K562 (cell line): ENCODE results near the gene ATOSA. TPM values are rescaled to one million over a fixed set of nuclear protein-coding genes. Genes with fewer than 3 reads are reported as not detected.

Experiments
- ATAC-seq: fragments of 200-7000 bp; cut with Tn5 transposase; 3 replicates; pipeline ENCODE4 v1.9.1; 2020; ENCODE audit warnings: moderate library complexity
- BruUV-seq: library from RNA; stranded (reverse); fragments of 400-500 nt; replicated peaks from 2 replicates; lab custom pipeline; 2021; lab: Mats Ljungman, UMichigan
- CTCF ChIA-PET: fragments of 300-600 bp; formaldehyde crosslinking; extraction: SDS; loops from one replicate; lab custom pipeline; 2021; ENCODE audit warnings: low intra/inter-chr PET ratio; lab: Yijun Ruan, JAX
- POLR2A ChIA-PET: fragments of 300-600, 350-650 bp; sonication (Branson Sonifier 250); formaldehyde crosslinking; extraction: SDS; loops from one replicate; lab custom pipeline; 2021; ENCODE audit warnings: antibody characterized with exemption, inconsistent platforms; lab: Yijun Ruan, JAX
- DNase-seq, 4 experiments: peaks; one replicate each; pipeline versions ENCODE4 v3.0.0 to v3.0.0-alpha.2; 2011 to 2018; ENCODE audit warnings: low spot score in 3 of 4, mixed read lengths in 3 of 4; ENCODE audit errors: extremely low read depth in 1 of 4
- FAIRE-seq: peaks from 2 replicates; lab custom pipeline; 2011; peaks lifted over from hg19 to GRCh38; lab: Jason Lieb, UNC
- H2AFZ ChIP-seq: 2 replicates; pipeline ENCODE4 v1.6.0; 2011; ENCODE audit warnings: low read depth, low read length, control low read depth, inconsistent platforms
- H3K27ac ChIP-seq: fragments of 200-600 bp; 3 replicates; pipeline ENCODE4 v1.8.0; 2011; ENCODE audit warnings: low read depth, mild to moderate bottlenecking, control low read depth, inconsistent platforms, low read length, moderate library complexity, mixed read lengths; ENCODE audit errors: extremely low read depth
- H3K27me3 ChIP-seq, 2 experiments: fragments of 300-600 bp in 1 of 2; 2 replicates in 1 of 2; 3 replicates in 1 of 2; pipeline versions ENCODE4 v1.6.0 to v1.8.0; 2011; ENCODE audit warnings: inconsistent platforms in 2 of 2, low read length in 2 of 2, mild to moderate bottlenecking in 1 of 2, mixed read lengths in 1 of 2, moderate library complexity in 1 of 2; ENCODE audit not compliant: control insufficient read depth in 2 of 2, insufficient read depth in 2 of 2
- H3K36me3 ChIP-seq: fragments of 300-600 bp; 3 replicates; pipeline ENCODE4 v1.8.0; 2011; ENCODE audit warnings: mild to moderate bottlenecking, low read length, inconsistent platforms; ENCODE audit not compliant: control insufficient read depth, insufficient read depth
- H3K4me1 ChIP-seq, 2 experiments: fragments of 200-600 bp in 1 of 2; replicated peaks in 1 of 2; 2 replicates in 1 of 2; 3 replicates in 1 of 2; pipeline versions ENCODE4 v1.5.1 to v1.8.0; 2011; ENCODE audit warnings: inconsistent platforms in 2 of 2, low read length in 2 of 2, mild to moderate bottlenecking in 1 of 2, mixed read lengths in 1 of 2, moderate library complexity in 1 of 2; ENCODE audit not compliant: control insufficient read depth in 2 of 2, insufficient read depth in 2 of 2
- H3K4me2 ChIP-seq: 2 replicates; pipeline ENCODE4 v1.6.1; 2011; ENCODE audit warnings: low read length, control low read depth, inconsistent platforms, mixed read lengths; ENCODE audit not compliant: insufficient read depth
- H3K4me3 ChIP-seq: fragments of 200-600 bp; sonication (generic), shearing (Covaris generic); 2 replicates; pipeline ENCODE4 v1.5.1; 2016; ENCODE audit warnings: control low read depth, inconsistent platforms
- H3K79me2 ChIP-seq: fragments of 200-600 bp; 3 replicates; pipeline ENCODE4 v1.8.0; 2011; ENCODE audit warnings: low read length, inconsistent platforms; ENCODE audit not compliant: control insufficient read depth, insufficient read depth
- H3K9ac ChIP-seq, 2 experiments: 2 replicates each; pipeline versions ENCODE4 v1.6.0 to v1.6.1; 2011; ENCODE audit warnings: low read depth in 2 of 2, low read length in 2 of 2, control low read depth in 1 of 2, inconsistent platforms in 1 of 2, mild to moderate bottlenecking in 1 of 2, mixed read lengths in 1 of 2; ENCODE audit not compliant: insufficient read depth in 1 of 2
- H3K9me1 ChIP-seq: one replicate; pipeline ENCODE4 v1.6.0; 2011; ENCODE audit warnings: inconsistent platforms, mild to moderate bottlenecking, low read length, moderate library complexity; ENCODE audit not compliant: control insufficient read depth, insufficient read depth
- H3K9me3 ChIP-seq: replicated peaks from 2 replicates; pipeline ENCODE4 v1.5.1; 2011; ENCODE audit warnings: low read depth, low read length, inconsistent platforms; ENCODE audit not compliant: control insufficient read depth, insufficient read depth
- H4K20me1 ChIP-seq: replicated peaks from 2 replicates; pipeline ENCODE4 v1.6.1; 2011; ENCODE audit warnings: low read length, inconsistent platforms, mixed read lengths; ENCODE audit not compliant: control insufficient read depth, insufficient read depth
- FOXK1 ChIP-seq: sonication (generic); formaldehyde crosslinking; IDR thresholded peaks from 2 replicates; pipeline ENCODE4 v1.8.0; 2022; ENCODE audit warnings: missing genetic modification reagents, mild to moderate bottlenecking, borderline replicate concordance
- L3MBTL2 ChIP-seq: fragments of 450-650 bp; IDR thresholded peaks from 2 replicates; pipeline ENCODE4 v1.6.1; 2016; ENCODE audit warnings: mild to moderate bottlenecking, moderate library complexity
- MTA1 ChIP-seq: fragments of 450-650 bp; IDR thresholded peaks from 2 replicates; pipeline ENCODE4 v1.6.1; 2017; ENCODE audit warnings: borderline replicate concordance
- NFIX ChIP-seq: fragments of 250-450 bp; sonication (Bioruptor Pico); IDR thresholded peaks from 2 replicates; pipeline ENCODE4 v1.4.0; 2020; ENCODE audit warnings: low read depth, mild to moderate bottlenecking, moderate library complexity
- RBM34 ChIP-seq: fragments of 200-400 bp; formaldehyde crosslinking; IDR thresholded peaks from 2 replicates; pipeline ENCODE4 v1.6.1; 2018; ENCODE audit warnings: low read length, borderline replicate concordance; ENCODE audit not compliant: insufficient read depth
- TSC22D4 ChIP-seq: fragments of 450-650 bp; IDR thresholded peaks from 2 replicates; pipeline ENCODE4 v1.6.1; 2016; ENCODE audit warnings: missing genetic modification characterization, missing biosample characterization, control low read depth
- ZNF197 ChIP-seq: fragments of 200-800 bp; sonication (Bioruptor generic); IDR thresholded peaks from 2 replicates; pipeline ENCODE4 v1.6.1; 2016; ENCODE audit warnings: low read depth, missing genetic modification characterization, missing compliant biosample characterization
- ZNF764 ChIP-seq: fragments of 250-450 bp; sonication (Bioruptor Pico); IDR thresholded peaks from 2 replicates; pipeline ENCODE4 v1.4.0; 2020; ENCODE audit warnings: low read depth, mild to moderate bottlenecking, moderate library complexity
- WGBS: fragments of 100-300 bp; shearing (Covaris generic); methylation state at CpG from one replicate; pipeline ENCODE4 v1.1.6; 2016; ENCODE audit warnings: low coverage, mixed read lengths; ENCODE audit not compliant: insufficient coverage; ENCODE audit errors: missing lambda C conversion rate; 5-methylcytosine and 5-hydroxymethylcytosine counted together
- in situ Hi-C: fragments of 300-500 bp; cut with MboI; formaldehyde crosslinking; loops from 4 replicates; pipeline ENCODE4 v1.15.0; 2018; ENCODE audit warnings: inconsistent platforms, mixed read lengths
- intact Hi-C: fragments of 100-400 bp; cut with micrococcal nuclease; formaldehyde crosslinking; loops from 2 replicates; pipeline ENCODE4 v1.14.2; 2022
- polyA plus RNA-seq, 8 experiments: library from polyadenylated mRNA; depleted of rRNA in 4 of 8; stranded (reverse) in 5 of 8; unstranded in 3 of 8; fragments of >200 nt; fragmentation: Nextera tagmentation in 2 of 8; fragmentation: Illumina TruSeq in 1 of 8; extraction: Ambion mirVana in 2 of 8; extraction: Trizol in 1 of 8; gene quantifications; 2 replicates each; pipeline versions ENCODE4 v1.2.1 to v1.2.3, GENCODE V29; 2011 to 2014; ENCODE audit warnings: inconsistent platforms in 1 of 8, missing spikeins in 1 of 8
- total RNA-seq, 7 experiments: library from RNA; depleted of rRNA in 6 of 7; stranded (reverse); fragments of >200 nt in 6 of 7; fragmentation: Illumina TruSeq in 2 of 7; extraction: Trizol in 2 of 7; gene quantifications; 2 replicates each; pipeline versions ENCODE4 v1.2.1 to v1.2.3, GENCODE V29; 2011 to 2021; ENCODE audit warnings: low replicate concordance in 1 of 7
- TF ChIP-seq, protein P1 (sequence below): IDR thresholded peaks from 2 replicates; pipeline ENCODE4 v1.6.1; 2016; ENCODE audit warnings: missing genetic modification characterization, missing compliant biosample characterization
- TF ChIP-seq, protein P2 (sequence below): IDR thresholded peaks from 2 replicates; pipeline ENCODE4 v1.6.1; 2011; ENCODE audit warnings: borderline replicate concordance, low read depth, mild to moderate bottlenecking, moderate library complexity, low read length; ENCODE audit not compliant: insufficient read depth, poor library complexity, severe bottlenecking

ATOSA gene
- total and polyA plus RNA-seq, 9 of the 15 experiments (the other 6 are each of a cell fraction or from before 2014, with no cell fraction given): 2.0 to 6.1 (median 3.9) TPM

DNA sequence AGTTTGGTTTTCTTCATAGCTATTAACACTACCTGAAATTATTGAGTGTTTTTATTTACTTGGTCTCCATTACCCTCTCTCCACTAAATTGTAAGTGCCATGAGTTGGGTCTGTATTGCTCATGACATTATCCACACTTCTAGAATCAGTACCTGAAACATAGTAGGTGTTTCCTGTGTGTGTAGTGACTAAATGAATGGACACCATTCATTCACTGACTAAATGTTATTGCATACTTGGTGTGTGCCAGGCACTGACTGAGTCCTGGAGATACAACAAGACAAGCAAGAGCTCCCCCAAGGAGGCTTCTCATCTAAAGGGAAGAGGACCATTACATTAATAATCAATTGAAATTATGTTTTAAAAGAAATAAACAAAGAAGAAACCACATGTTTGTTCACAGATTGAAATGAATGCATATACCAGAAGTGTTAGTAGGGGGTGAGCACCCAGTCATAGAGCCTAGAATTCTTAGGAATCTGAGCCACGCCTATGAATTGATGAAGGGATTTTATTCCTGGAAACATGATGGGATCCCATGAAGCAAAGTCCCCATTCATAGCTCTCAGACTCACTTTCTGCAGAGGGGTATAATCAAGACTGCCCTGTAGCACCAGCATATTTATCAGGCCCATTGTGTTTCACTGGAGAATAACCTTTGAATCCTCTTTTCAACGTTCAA is 31.7 kb upstream of the ATOSA start:
- Histone ChIP-seq H3K9ac (no peak overlapping the region), H2AFZ (no peak overlapping the region)

More for the DNA sequence above, 31.7 kb upstream of the ATOSA start:
- ChIA-PET POLR2A (no interaction called here), CTCF (no interaction called here)
- in situ Hi-C loops (no loop called here), intact Hi-C loops (loop anchor here (10.0 kb wide), 1 partner anchor 56 kb away; no protein-coding TSS in a partner anchor)
- H3K27ac ChIP-seq: no peak overlapping the region
- no peaks in the 10 kb centered on the region for H3K9me1 ChIP-seq
- no peak overlapping the region for H3K4me3 ChIP-seq
- TF ChIP-seq L3MBTL2 (no peak), ZNF764 (no peak), NFIX (CRISPR knock-in tag) (no peak), TSC22D4 (tag) (no peak), FOXK1 (CRISPR knock-in tag) (no peak), ZNF197 (CRISPR knock-in tag) (no peak), RBM34 (no peak), MTA1 (no peak)
- TF ChIP-seq, protein P1, sequence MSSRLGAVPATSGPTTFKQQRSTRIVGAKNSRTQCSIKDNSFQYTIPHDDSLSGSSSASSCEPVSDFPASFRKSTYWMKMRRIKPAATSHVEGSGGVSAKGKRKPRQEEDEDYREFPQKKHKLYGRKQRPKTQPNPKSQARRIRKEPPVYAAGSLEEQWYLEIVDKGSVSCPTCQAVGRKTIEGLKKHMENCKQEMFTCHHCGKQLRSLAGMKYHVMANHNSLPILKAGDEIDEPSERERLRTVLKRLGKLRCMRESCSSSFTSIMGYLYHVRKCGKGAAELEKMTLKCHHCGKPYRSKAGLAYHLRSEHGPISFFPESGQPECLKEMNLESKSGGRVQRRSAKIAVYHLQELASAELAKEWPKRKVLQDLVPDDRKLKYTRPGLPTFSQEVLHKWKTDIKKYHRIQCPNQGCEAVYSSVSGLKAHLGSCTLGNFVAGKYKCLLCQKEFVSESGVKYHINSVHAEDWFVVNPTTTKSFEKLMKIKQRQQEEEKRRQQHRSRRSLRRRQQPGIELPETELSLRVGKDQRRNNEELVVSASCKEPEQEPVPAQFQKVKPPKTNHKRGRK (tag): no peak
- TF ChIP-seq, protein P2, sequence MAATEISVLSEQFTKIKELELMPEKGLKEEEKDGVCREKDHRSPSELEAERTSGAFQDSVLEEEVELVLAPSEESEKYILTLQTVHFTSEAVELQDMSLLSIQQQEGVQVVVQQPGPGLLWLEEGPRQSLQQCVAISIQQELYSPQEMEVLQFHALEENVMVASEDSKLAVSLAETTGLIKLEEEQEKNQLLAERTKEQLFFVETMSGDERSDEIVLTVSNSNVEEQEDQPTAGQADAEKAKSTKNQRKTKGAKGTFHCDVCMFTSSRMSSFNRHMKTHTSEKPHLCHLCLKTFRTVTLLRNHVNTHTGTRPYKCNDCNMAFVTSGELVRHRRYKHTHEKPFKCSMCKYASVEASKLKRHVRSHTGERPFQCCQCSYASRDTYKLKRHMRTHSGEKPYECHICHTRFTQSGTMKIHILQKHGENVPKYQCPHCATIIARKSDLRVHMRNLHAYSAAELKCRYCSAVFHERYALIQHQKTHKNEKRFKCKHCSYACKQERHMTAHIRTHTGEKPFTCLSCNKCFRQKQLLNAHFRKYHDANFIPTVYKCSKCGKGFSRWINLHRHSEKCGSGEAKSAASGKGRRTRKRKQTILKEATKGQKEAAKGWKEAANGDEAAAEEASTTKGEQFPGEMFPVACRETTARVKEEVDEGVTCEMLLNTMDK: no peak
- H4K20me1 ChIP-seq: no peaks in the 10 kb centered on the region
- ATAC-seq (no peak), DNase-seq (no peak), FAIRE-seq (no peak)
- no TSS peak for BruUV-seq
- H3K27me3 ChIP-seq: no peaks in the 10 kb centered on the region; a peak in 1 of 5 replicates
- H3K79me2 ChIP-seq: no peaks in the 10 kb centered on the region
- H3K4me2 ChIP-seq: no peak overlapping the region
- no peaks in the 10 kb centered on the region for H3K9me3 ChIP-seq
- H3K36me3 ChIP-seq: no peaks in the 10 kb centered on the region
- WGBS: 0% methylated on average over 2 of the region's 2 CpGs
- no peaks in the 10 kb centered on the region for H3K4me1 ChIP-seq
